Astrocyte (in vitro differentiated cells and primary cell): ENCODE results near the gene ADGRB3. TPM values are rescaled to one million over a fixed set of nuclear protein-coding genes. Genes with fewer than 3 reads are reported as not detected.

Source experiments
- DNase-seq: peaks from one replicate; pipeline ENCODE4 v3.0.0-alpha.2; 2010; ENCODE audit warnings: low read depth
- FAIRE-seq: peaks from 2 replicates; lab custom pipeline; 2011; peaks lifted over from hg19 to GRCh38; lab: Jason Lieb, UNC
- H2AFZ ChIP-seq: 2 replicates; pipeline ENCODE4 v1.6.0; 2012; ENCODE audit warnings: low read depth, low read length, inconsistent platforms
- H3K27ac ChIP-seq: 2 replicates; pipeline ENCODE4 v1.5.1; 2011; ENCODE audit warnings: low read depth, low read length, inconsistent platforms
- H3K27me3 ChIP-seq: 2 replicates; pipeline ENCODE4 v1.6.0; 2011; ENCODE audit warnings: low read length, inconsistent platforms; ENCODE audit not compliant: insufficient read depth
- H3K36me3 ChIP-seq: 2 replicates; pipeline ENCODE4 v1.5.1; 2011; ENCODE audit warnings: low read length, inconsistent platforms; ENCODE audit not compliant: insufficient read depth
- H3K4me1 ChIP-seq: 2 replicates; pipeline ENCODE4 v1.5.1; 2011; ENCODE audit warnings: low read length, inconsistent platforms; ENCODE audit not compliant: insufficient read depth
- H3K4me2 ChIP-seq: 2 replicates; pipeline ENCODE4 v1.6.0; 2012; ENCODE audit warnings: low read length, inconsistent platforms
- H3K4me3 ChIP-seq: 2 replicates; pipeline ENCODE4 v1.5.1; 2011; ENCODE audit warnings: low read depth, mild to moderate bottlenecking, low read length, inconsistent platforms; ENCODE audit not compliant: insufficient read depth
- H3K79me2 ChIP-seq: 2 replicates; pipeline ENCODE4 v1.6.0; 2012; ENCODE audit warnings: mild to moderate bottlenecking, low read length, inconsistent platforms; ENCODE audit not compliant: insufficient read depth
- H3K9ac ChIP-seq: 2 replicates; pipeline ENCODE4 v1.6.0; 2012; ENCODE audit warnings: mild to moderate bottlenecking, low read length, inconsistent platforms
- H3K9me3 ChIP-seq: 2 replicates; pipeline ENCODE4 v1.5.1; 2012; ENCODE audit warnings: low read depth, mild to moderate bottlenecking, low read length, inconsistent platforms; ENCODE audit not compliant: insufficient read depth
- H4K20me1 ChIP-seq: 2 replicates; pipeline ENCODE4 v1.6.0; 2012; ENCODE audit warnings: low read length, inconsistent platforms; ENCODE audit not compliant: insufficient read depth
- H3K27ac Mint-ChIP-seq: one replicate; pipeline ENCODE4 v1.8.0; 2021; ENCODE audit warnings: mild to moderate bottlenecking, mixed read lengths; ENCODE audit not compliant: unreplicated experiment
- H3K27me3 Mint-ChIP-seq: one replicate; pipeline ENCODE4 v1.8.0; 2021; ENCODE audit warnings: low read depth, mixed read lengths; ENCODE audit not compliant: unreplicated experiment
- H3K36me3 Mint-ChIP-seq: one replicate; pipeline ENCODE4 v1.8.0; 2021; ENCODE audit warnings: low read depth, mixed read lengths; ENCODE audit not compliant: unreplicated experiment
- H3K4me1 Mint-ChIP-seq: one replicate; pipeline ENCODE4 v1.8.0; 2021; ENCODE audit warnings: low read depth, mixed read lengths; ENCODE audit not compliant: unreplicated experiment
- H3K4me3 Mint-ChIP-seq: one replicate; pipeline ENCODE4 v1.8.0; 2021; ENCODE audit warnings: mild to moderate bottlenecking, moderate library complexity, mixed read lengths; ENCODE audit not compliant: unreplicated experiment
- H3K9me3 Mint-ChIP-seq: one replicate; pipeline ENCODE4 v1.8.0; 2021; ENCODE audit warnings: mild to moderate bottlenecking, mixed read lengths; ENCODE audit not compliant: unreplicated experiment
- CTCF ChIP-seq: IDR thresholded peaks from 2 replicates; pipeline ENCODE4 v1.5.1; 2011; ENCODE audit warnings: low read depth, mild to moderate bottlenecking, inconsistent platforms, low read length, moderate library complexity; ENCODE audit not compliant: insufficient read depth
- EZH2 ChIP-seq: IDR thresholded peaks from 2 replicates; pipeline ENCODE4 v1.6.1; 2012; ENCODE audit warnings: mild to moderate bottlenecking, low read length, inconsistent platforms; ENCODE audit not compliant: insufficient read depth
- total RNA-seq: library from RNA; stranded (reverse); gene quantifications from 2 replicates; pipeline ENCODE4 v1.2.1, GENCODE V29; 2021

The ADGRB3 gene
- total RNA-seq, 1 donor from 2014 or later = 0.77 TPM

- Histone ChIP-seq H3K9me3 (no peaks in the 10 kb centered on the region), H3K27ac (no peak overlapping the region)
Measured at GRCh38 chr6:68632734-68633133, 2.3 kb upstream of the ADGRB3 start.

GRCh38 chr6:68633281-68633971, 1.7 kb upstream of the ADGRB3 start:
- TF ChIP-seq CTCF (no peak), EZH2 (peak; percentile 60)
- Histone ChIP-seq H3K9me3 (no peaks in the 10 kb centered on the region), H3K36me3 (no peaks in the 10 kb centered on the region), H3K4me3 (peak overlapping the region; percentile 84), H3K27ac (no peak overlapping the region), H3K79me2 (no peaks in the 10 kb centered on the region), H3K4me2 (peak overlapping the region; percentile 95), H3K9ac (peak overlapping the region; percentile 81), H4K20me1 (no peaks in the 10 kb centered on the region), H3K4me1 (no peaks in the 10 kb centered on the region), H2AFZ (no peak overlapping the region), H3K27me3 (peaks cover 22% of the 10 kb centered on the region)
- DNase-seq = no peak
- Mint-ChIP-seq H3K36me3 (no peaks in the 10 kb centered on the region), H3K27ac (no peak overlapping the region), H3K27me3 (peaks cover 14% of the 10 kb centered on the region), H3K9me3 (no peaks in the 10 kb centered on the region), H3K4me3 (peak overlapping the region; percentile 96), H3K4me1 (peaks cover 3% of the 10 kb centered on the region)
- FAIRE-seq = no peak

More at GRCh38 chr6:68632734-68633133, 2.3 kb upstream of the ADGRB3 start:
- H3K36me3 ChIP-seq = no peaks in the 10 kb centered on the region
- peaks cover 3% of the 10 kb centered on the region for H3K4me1 Mint-ChIP-seq
- no peak overlapping the region for H3K4me3 Mint-ChIP-seq
- no peaks in the 10 kb centered on the region for H3K36me3 Mint-ChIP-seq
- no peak overlapping the region for H3K4me3 ChIP-seq
- TF ChIP-seq EZH2 = no peak
- no peak for TF ChIP-seq CTCF
- H3K27me3 Mint-ChIP-seq = peaks cover 14% of the 10 kb centered on the region
- H3K4me1 ChIP-seq = no peaks in the 10 kb centered on the region
- no peaks in the 10 kb centered on the region for H4K20me1 ChIP-seq
- H3K4me2 ChIP-seq = no peak overlapping the region
- H3K9me3 Mint-ChIP-seq = no peaks in the 10 kb centered on the region
- FAIRE-seq (no peak), DNase-seq (no peak)
- no peak overlapping the region for H3K27ac Mint-ChIP-seq
- peaks cover 22% of the 10 kb centered on the region for H3K27me3 ChIP-seq
- no peaks in the 10 kb centered on the region for H3K79me2 ChIP-seq
- no peak overlapping the region for H3K9ac ChIP-seq
- H2AFZ ChIP-seq = no peak overlapping the region
